Lung (tissue), 12 donors: ENCODE measurements around the gene MAPK6. TPM values are rescaled to one million over a fixed set of nuclear protein-coding genes. Genes with fewer than 3 reads are reported as not detected.

ENCODE experiments used
- ATAC-seq: fragments of 200-7000 bp; cut with Tn5 transposase; one replicate; pipeline ENCODE4 v1.9.1; 2020; ENCODE audit warnings: moderate number of reproducible peaks; ENCODE audit not compliant: insufficient read depth, low FRiP score
- DNase-seq, 3 donors: peaks; one replicate each; pipeline ENCODE4 v3.0.0-alpha.2; 2013 to 2017
- H3K27ac ChIP-seq, 2 donors: one replicate each; pipeline ENCODE4 v1.5.1; 2013; ENCODE audit warnings: mild to moderate bottlenecking in 2 of 2, moderate library complexity in 2 of 2, control low read depth in 1 of 2, inconsistent platforms in 1 of 2, low read depth in 1 of 2, low read length in 1 of 2
- H3K27me3 ChIP-seq, 3 donors: one replicate each; pipeline ENCODE4 v1.5.1; 2013; ENCODE audit warnings: low read length in 2 of 3; ENCODE audit not compliant: control insufficient read depth in 3 of 3, insufficient read depth in 3 of 3
- H3K36me3 ChIP-seq, 4 donors: one replicate each; pipeline ENCODE4 v1.5.1; 2013; ENCODE audit warnings: low read length in 4 of 4, mild to moderate bottlenecking in 1 of 4, moderate library complexity in 1 of 4; ENCODE audit not compliant: control insufficient read depth in 4 of 4, insufficient read depth in 4 of 4
- H3K4me1 ChIP-seq, 5 donors: one replicate each; pipeline ENCODE4 v1.5.1; 2013; ENCODE audit warnings: low read length in 5 of 5, mild to moderate bottlenecking in 2 of 5, moderate library complexity in 1 of 5; ENCODE audit not compliant: control insufficient read depth in 5 of 5, insufficient read depth in 5 of 5
- H3K4me3 ChIP-seq: one replicate; pipeline ENCODE4 v1.5.1; 2013; ENCODE audit warnings: mild to moderate bottlenecking, control low read depth, moderate library complexity
- H3K9ac ChIP-seq, 2 donors: one replicate each; pipeline ENCODE4 v1.5.1; 2013; ENCODE audit warnings: low read length in 2 of 2, control low read depth in 1 of 2; ENCODE audit not compliant: insufficient read depth in 1 of 2
- H3K9me3 ChIP-seq, 4 donors: one replicate each; pipeline ENCODE4 v1.5.1; 2013; ENCODE audit warnings: low read length in 3 of 4, mild to moderate bottlenecking in 1 of 4, moderate library complexity in 1 of 4; ENCODE audit not compliant: control insufficient read depth in 4 of 4, insufficient read depth in 3 of 4
- WGBS, 2 donors: extraction: QIAGEN DNeasy Blood & Tissue Kit; methylation state at CpG; one replicate each; pipeline ENCODE4 v1.1.7; 2013; 5-methylcytosine and 5-hydroxymethylcytosine counted together
- polyA plus RNA-seq, 2 donors: library from polyadenylated mRNA; stranded (reverse); fragments of 200-250 nt; gene quantifications; one replicate each; pipeline ENCODE4 v1.2.1, GENCODE V29; 2013
- total RNA-seq, 2 donors: library from RNA; depleted of rRNA in 1 of 2; stranded (reverse); fragments of >200 nt in 1 of 2; gene quantifications; one replicate each; pipeline ENCODE4 v1.2.1, GENCODE V29; 2014 to 2021
- TF ChIP-seq, protein P1 (sequence below): IDR thresholded peaks from 2 replicates; pipeline ENCODE4 v1.5.1; 2012; ENCODE audit warnings: mild to moderate bottlenecking; ENCODE audit errors: control extremely low read depth, extremely low read depth
- donor health status: control.
- donor health status: control.
- donor health status: Bipolar disorder and iron deficiency.
- donor health status: healthy.
- donor health status: DM: yes; HTN: yes; CAD: no.

The MAPK6 gene
- total and polyA plus RNA-seq, 4 donors = 5.4 to 39.8 (median 24.6) TPM

DNA sequence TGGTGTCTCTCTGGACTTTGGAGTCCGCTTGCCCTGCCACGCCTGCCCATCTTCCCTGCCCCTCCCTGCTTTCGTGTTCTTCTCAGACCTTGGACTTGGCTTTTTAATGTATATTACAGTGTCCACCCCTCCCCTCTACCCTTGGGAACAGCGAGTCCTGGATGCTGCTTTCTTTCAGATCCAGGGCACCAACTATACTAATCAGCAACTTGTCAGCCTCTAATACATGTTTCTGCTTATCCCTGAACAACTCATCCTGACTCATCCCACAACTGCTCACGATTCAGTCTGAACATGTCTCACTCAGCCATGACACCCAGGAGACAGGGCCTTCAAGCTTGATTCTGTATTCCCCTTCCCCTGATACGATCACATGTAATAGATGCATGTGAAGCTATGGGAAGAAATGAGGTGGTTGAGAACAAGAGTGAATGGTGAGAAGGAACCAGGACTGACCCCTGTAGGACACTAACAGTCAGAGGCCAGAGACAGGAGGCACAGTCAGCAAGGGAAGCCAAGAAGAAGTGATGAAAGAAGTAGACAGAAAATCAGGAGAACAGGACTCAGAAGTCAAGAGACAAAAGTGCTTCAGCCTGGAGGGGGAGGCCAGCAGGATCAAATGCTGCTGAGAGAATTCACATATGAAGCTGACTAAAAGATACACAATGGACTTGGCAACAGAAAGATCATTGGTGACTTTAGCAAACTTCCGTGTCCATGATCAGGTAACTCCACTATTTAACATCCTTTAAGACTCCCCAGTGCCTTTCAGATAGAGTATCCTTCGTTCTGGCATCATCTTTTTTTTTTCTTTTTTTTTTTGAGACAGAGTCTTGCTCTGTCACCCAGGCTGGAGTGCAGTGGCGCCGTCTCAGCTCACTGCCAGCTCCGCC, 58.1 kb downstream of the MAPK6 start:
- Histone ChIP-seq H3K27ac (no peak overlapping the region), H3K27me3 (no peaks in the 10 kb centered on the region), H3K4me1 (peaks cover 0 to under 1% (median 0%) of the 10 kb centered on the region in 5 donors), H3K4me3 (no peak overlapping the region), H3K9me3 (no peaks in the 10 kb centered on the region), H3K9ac (no peak overlapping the region), H3K36me3 (no peaks in the 10 kb centered on the region)
- DNase-seq (no peak), ATAC-seq (no peak)
- 89 to 91% methylated on average over 11 of the region's 11 CpGs for WGBS, 2 donors
- TF ChIP-seq, protein P1, sequence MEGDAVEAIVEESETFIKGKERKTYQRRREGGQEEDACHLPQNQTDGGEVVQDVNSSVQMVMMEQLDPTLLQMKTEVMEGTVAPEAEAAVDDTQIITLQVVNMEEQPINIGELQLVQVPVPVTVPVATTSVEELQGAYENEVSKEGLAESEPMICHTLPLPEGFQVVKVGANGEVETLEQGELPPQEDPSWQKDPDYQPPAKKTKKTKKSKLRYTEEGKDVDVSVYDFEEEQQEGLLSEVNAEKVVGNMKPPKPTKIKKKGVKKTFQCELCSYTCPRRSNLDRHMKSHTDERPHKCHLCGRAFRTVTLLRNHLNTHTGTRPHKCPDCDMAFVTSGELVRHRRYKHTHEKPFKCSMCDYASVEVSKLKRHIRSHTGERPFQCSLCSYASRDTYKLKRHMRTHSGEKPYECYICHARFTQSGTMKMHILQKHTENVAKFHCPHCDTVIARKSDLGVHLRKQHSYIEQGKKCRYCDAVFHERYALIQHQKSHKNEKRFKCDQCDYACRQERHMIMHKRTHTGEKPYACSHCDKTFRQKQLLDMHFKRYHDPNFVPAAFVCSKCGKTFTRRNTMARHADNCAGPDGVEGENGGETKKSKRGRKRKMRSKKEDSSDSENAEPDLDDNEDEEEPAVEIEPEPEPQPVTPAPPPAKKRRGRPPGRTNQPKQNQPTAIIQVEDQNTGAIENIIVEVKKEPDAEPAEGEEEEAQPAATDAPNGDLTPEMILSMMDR = no peak

DNA sequence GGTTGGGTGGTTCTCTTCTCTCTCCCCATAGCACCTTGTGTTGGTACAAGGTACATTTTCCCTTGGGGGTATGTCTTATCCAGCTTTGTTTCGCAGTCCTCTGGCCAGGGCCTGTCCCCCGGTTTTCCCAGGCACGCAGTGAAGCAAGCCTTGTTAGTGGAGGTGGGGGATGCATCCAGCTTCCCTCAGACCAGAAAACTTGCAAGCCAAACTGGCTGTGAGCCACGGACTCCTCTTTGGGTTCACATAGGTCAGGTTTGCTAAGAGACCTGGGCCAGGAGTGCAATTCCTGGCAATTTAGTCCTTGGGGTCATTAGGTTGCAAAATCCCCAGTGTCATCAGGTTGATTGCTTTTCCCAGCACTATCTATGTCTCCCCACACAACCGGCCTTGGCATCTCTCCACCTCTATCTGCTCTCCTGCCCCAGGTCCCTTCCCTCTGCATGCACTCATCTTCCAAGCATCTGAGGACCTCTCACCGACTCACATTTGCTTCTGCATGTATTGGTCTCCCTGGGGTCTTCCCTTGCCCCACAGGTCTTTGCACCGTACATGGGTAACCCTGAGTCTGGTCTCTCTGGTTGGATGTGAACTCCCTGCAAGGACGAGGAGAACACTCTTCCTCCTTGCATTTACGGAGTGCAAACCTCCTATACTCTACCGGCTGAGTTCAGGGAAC, 59.3 kb downstream of the MAPK6 start:
- DNase-seq (no peak), ATAC-seq (no peak)
- no peaks in the 10 kb centered on the region for H3K27me3 ChIP-seq
- H3K9me3 ChIP-seq = no peaks in the 10 kb centered on the region
- H3K9ac ChIP-seq = no peak overlapping the region
- no peaks in the 10 kb centered on the region for H3K4me1 ChIP-seq
- no peaks in the 10 kb centered on the region for H3K36me3 ChIP-seq
- TF ChIP-seq, protein P1 = no peak
- WGBS, 2 donors = 79 to 85% methylated on average over 10 of the region's 10 CpGs
- H3K27ac ChIP-seq = no peak overlapping the region
- no peak overlapping the region for H3K4me3 ChIP-seq

DNA sequence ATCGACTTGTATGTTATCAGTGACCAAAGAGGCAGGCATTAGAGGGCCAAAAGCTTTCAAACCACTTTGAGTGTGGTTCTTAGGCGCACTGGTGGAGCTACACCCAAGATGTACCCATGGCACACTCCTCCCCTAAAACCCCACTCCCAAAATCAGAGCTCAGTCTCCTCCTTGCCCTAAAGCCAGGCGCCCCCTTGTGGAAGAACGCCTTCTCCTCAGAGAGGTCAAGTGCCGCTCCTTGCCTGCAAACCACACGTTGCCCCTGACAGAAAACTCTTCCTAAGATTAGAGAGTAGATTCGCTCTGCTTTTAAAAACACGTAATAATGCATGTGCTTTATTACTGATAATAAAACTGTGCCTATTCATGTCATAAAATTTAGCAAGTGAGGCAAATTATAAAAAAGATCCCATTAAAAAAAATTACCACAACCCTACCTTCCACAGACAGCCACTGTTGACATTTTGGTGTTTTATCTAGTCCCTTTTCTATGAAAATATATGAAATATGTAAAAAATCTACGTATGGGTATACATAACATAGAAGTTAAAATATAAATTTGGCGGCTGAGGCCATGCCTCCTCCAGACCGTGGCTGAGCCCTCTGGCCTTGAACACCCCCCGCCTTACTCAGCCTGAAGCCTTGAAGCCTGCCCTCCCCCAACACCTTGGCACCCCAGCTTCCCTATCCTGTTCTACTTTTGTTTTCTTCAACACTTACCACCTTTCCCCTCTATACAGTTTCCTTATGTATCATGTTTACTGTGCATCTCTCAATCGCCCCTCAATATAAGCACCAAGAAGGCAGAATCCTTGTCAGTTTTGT, 60.1 kb downstream of the MAPK6 start:
- no peaks in the 10 kb centered on the region for H3K27me3 ChIP-seq
- H3K27ac ChIP-seq = no peak overlapping the region
- H3K9ac ChIP-seq = no peak overlapping the region
- ATAC-seq (no peak), DNase-seq (peak; percentile 63 to 72 (median 65))
- WGBS, 2 donors = 45 to 49% methylated on average over 13 of the region's 13 CpGs
- TF ChIP-seq, protein P1 = peak; percentile 63
- H3K9me3 ChIP-seq = no peaks in the 10 kb centered on the region
- no peak overlapping the region for H3K4me3 ChIP-seq
- H3K36me3 ChIP-seq = no peaks in the 10 kb centered on the region
- no peaks in the 10 kb centered on the region for H3K4me1 ChIP-seq
